Bronchial epithelial cell (primary cell): ENCODE results near the gene FFAR2. TPM values are rescaled to one million over a fixed set of nuclear protein-coding genes. Genes with fewer than 3 reads are reported as not detected.

Source experiments
- DNase-seq: peaks from one replicate; pipeline ENCODE4 v3.0.0-alpha.2; 2010; ENCODE audit warnings: low read depth
- FAIRE-seq: peaks from 2 replicates; lab custom pipeline; 2011; peaks lifted over from hg19 to GRCh38; lab: Jason Lieb, UNC
- H3K27me3 ChIP-seq: 2 replicates; pipeline ENCODE4 v1.5.1; 2011; ENCODE audit warnings: low read length; ENCODE audit not compliant: control insufficient read depth, insufficient read depth
- H3K36me3 ChIP-seq: 2 replicates; pipeline ENCODE4 v1.5.1; 2011; ENCODE audit warnings: low read length; ENCODE audit not compliant: control insufficient read depth, insufficient read depth
- H3K4me3 ChIP-seq: 2 replicates; pipeline ENCODE4 v1.5.1; 2011; ENCODE audit warnings: mild to moderate bottlenecking, low read depth, low read length, control low read depth
- CTCF ChIP-seq: IDR thresholded peaks from 2 replicates; pipeline ENCODE4 v1.5.1; 2011; ENCODE audit warnings: mild to moderate bottlenecking, moderate library complexity, low read length, control low read depth, inconsistent platforms; ENCODE audit not compliant: insufficient read depth, severe bottlenecking
- total RNA-seq: library from RNA; depleted of rRNA; stranded (reverse); fragments of >200 nt; gene quantifications from 2 replicates; pipeline ENCODE4 v1.2.1, GENCODE V29; 2014

FFAR2 gene
- total RNA-seq, 1 donor from 2014 or later = not detected

- DNase-seq (no peak), FAIRE-seq (no peak)
- no peaks in the 10 kb centered on the region for H3K36me3 ChIP-seq
- H3K4me3 ChIP-seq = no peak overlapping the region
- TF ChIP-seq CTCF = no peak
- peaks cover 9% of the 10 kb centered on the region for H3K27me3 ChIP-seq
Observed at GRCh38 chr19:35487656-35488182, 39.7 kb downstream of the FFAR2 start.

- no peaks in the 10 kb centered on the region for H3K36me3 ChIP-seq
- DNase-seq (no peak), FAIRE-seq (no peak)
- TF ChIP-seq CTCF = no peak
- no peak overlapping the region for H3K4me3 ChIP-seq
- peaks cover 9% of the 10 kb centered on the region for H3K27me3 ChIP-seq
Observed at GRCh38 chr19:35488677-35489076, 40.6 kb downstream of the FFAR2 start.

- H3K36me3 ChIP-seq = no peaks in the 10 kb centered on the region
- FAIRE-seq (no peak), DNase-seq (no peak)
- H3K4me3 ChIP-seq = no peak within 1 kb of the TSS
- TF ChIP-seq CTCF = no peak
- peaks cover 9% of the 10 kb centered on the region for H3K27me3 ChIP-seq
Observed at GRCh38 chr19:35490364-35490763, 42.3 kb downstream of the FFAR2 start, which contains the start of gene KRTDAP. TSS of gene KRTDAP (minus strand) at chr19:35490464. CDS start at chr19:35490442, 22 bp downstream.

- DNase-seq = no peak
- no peak for TF ChIP-seq CTCF
- Histone ChIP-seq H3K36me3 (no peaks in the 10 kb centered on the region), H3K27me3 (peaks cover 9% of the 10 kb centered on the region), H3K4me3 (no peak overlapping the region)
- FAIRE-seq = no peak
Observed at GRCh38 chr19:35491836-35492360, 43.8 kb downstream of the FFAR2 start.

- TF ChIP-seq CTCF = no peak
- Histone ChIP-seq H3K27me3 (peaks cover 3% of the 10 kb centered on the region), H3K4me3 (no peak overlapping the region), H3K36me3 (peaks cover 1% of the 10 kb centered on the region)
- DNase-seq = peak; percentile 8
- no peak for FAIRE-seq
Observed at GRCh38 chr19:35493971-35494370, 45.9 kb downstream of the FFAR2 start.
